ENCODE measurements around the gene FLNC.

Gene FLNC

DNA sequence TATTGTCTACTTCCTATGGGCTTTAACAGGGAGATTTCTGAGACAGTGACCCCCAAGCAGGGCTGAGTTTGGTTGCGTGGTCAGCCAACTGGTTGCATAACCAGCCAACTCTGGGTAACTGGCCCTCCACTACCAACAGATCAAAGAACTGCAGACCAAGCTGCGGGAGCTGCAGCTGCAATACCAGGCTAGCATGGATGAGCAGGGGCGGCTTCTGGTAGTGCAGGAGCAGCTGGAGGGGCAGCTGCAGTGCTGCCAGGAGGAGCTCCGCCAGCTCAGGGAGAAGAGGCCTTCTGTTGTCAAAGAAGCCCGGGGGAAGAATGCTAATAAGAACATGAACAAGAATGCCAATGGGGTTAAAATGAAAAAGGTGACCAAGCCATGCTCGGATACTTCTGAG lies 15.7 kb upstream of the FLNC start:
- Histone ChIP-seq H3K9me2 (replicated peaks; ENCODE audit: control insufficient read depth, low read length) (no peaks in the 10 kb centered on the region), H3K4me1 (ENCODE audit: control insufficient read depth, low read length) (peaks cover 11% of the 10 kb centered on the region), H3K79me2 (ENCODE audit: control insufficient read depth, low read length) (no peaks in the 10 kb centered on the region), H3K36me3 (ENCODE audit: control insufficient read depth, low read length) (peaks cover 5% of the 10 kb centered on the region; the same call in 1 of the 2 replicates), H3K9me3 (ENCODE audit: control insufficient read depth, insufficient read depth, low read length) (no peaks in the 10 kb centered on the region), H3K27ac (ENCODE audit: low read depth, low read length) (no peak overlapping the region), H3K27me3 (ENCODE audit: control insufficient read depth, low read length) (no peaks in the 10 kb centered on the region), H3F3A (ENCODE audit: control insufficient read depth, insufficient read depth) (no peaks in the 10 kb centered on the region; the same call in 1 of the 2 replicates), H4K20me1 (ENCODE audit: control insufficient read depth, insufficient read depth, low read depth, low read length) (no peaks in the 10 kb centered on the region), H3K4me3 (ENCODE audit: low read length) (no peak overlapping the region), H3K4me2 (ENCODE audit: low read length) (no peak overlapping the region)
- TF ChIP-seq EZH2phosphoT487 (IDR thresholded peaks at IDR 0.05; ENCODE audit: borderline replicate concordance, low read length) = no peak
- TF ChIP-seq, protein P1, sequence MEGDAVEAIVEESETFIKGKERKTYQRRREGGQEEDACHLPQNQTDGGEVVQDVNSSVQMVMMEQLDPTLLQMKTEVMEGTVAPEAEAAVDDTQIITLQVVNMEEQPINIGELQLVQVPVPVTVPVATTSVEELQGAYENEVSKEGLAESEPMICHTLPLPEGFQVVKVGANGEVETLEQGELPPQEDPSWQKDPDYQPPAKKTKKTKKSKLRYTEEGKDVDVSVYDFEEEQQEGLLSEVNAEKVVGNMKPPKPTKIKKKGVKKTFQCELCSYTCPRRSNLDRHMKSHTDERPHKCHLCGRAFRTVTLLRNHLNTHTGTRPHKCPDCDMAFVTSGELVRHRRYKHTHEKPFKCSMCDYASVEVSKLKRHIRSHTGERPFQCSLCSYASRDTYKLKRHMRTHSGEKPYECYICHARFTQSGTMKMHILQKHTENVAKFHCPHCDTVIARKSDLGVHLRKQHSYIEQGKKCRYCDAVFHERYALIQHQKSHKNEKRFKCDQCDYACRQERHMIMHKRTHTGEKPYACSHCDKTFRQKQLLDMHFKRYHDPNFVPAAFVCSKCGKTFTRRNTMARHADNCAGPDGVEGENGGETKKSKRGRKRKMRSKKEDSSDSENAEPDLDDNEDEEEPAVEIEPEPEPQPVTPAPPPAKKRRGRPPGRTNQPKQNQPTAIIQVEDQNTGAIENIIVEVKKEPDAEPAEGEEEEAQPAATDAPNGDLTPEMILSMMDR (IDR thresholded peaks at IDR 0.05; ENCODE audit: low read depth, low read length, poor library complexity, severe bottlenecking) = no peak

GRCh38 chr7:128815289-128815942 lies 14.8 kb upstream of the FLNC start:
- TF ChIP-seq, protein P1 (IDR thresholded peaks at IDR 0.05; ENCODE audit: low read depth, low read length, poor library complexity, severe bottlenecking) = no peak
- TF ChIP-seq EZH2phosphoT487 (IDR thresholded peaks at IDR 0.05; ENCODE audit: borderline replicate concordance, low read length) = no peak
- Histone ChIP-seq H3K9me3 (ENCODE audit: control insufficient read depth, insufficient read depth, low read length) (no peaks in the 10 kb centered on the region), H3K27ac (ENCODE audit: low read depth, low read length) (no peak overlapping the region), H3K79me2 (ENCODE audit: control insufficient read depth, low read length) (no peaks in the 10 kb centered on the region), H3K36me3 (ENCODE audit: control insufficient read depth, low read length) (peaks cover under 1% of the 10 kb centered on the region; the same call in 1 of the 2 replicates), H3K4me2 (ENCODE audit: low read length) (no peak overlapping the region), H3K27me3 (ENCODE audit: control insufficient read depth, low read length) (no peaks in the 10 kb centered on the region), H3K4me3 (ENCODE audit: low read length) (no peak overlapping the region), H4K20me1 (ENCODE audit: control insufficient read depth, insufficient read depth, low read depth, low read length) (no peaks in the 10 kb centered on the region), H3F3A (ENCODE audit: control insufficient read depth, insufficient read depth) (peaks cover 4% of the 10 kb centered on the region), H3K4me1 (ENCODE audit: control insufficient read depth, low read length) (peaks cover 15% of the 10 kb centered on the region), H3K9me2 (replicated peaks; ENCODE audit: control insufficient read depth, low read length) (no peaks in the 10 kb centered on the region)

DNA sequence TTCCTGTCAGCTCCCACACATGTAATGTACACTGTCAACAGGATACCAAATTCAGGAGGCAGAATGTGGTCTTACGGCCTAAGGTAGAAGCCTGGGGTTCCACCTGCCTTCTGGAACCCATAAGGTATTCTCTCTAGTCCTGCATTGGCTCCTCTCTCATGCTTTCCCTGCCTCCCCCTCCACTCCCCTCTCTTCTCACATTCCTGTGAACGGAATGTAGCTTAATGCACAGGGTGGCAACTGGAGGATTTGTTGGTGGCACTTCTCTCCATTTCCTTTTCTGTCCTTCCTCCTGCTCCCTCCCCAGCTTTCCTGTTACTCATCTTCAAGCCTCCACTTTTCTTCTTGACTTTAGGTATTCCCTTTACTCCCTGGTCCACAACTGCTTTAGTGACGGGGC lies 11.5 kb upstream of the FLNC start:
- Histone ChIP-seq H3K79me2 (ENCODE audit: control insufficient read depth, low read length) (no peaks in the 10 kb centered on the region), H3K4me2 (ENCODE audit: low read length) (no peak overlapping the region), H3K27me3 (ENCODE audit: control insufficient read depth, low read length) (no peaks in the 10 kb centered on the region), H3F3A (ENCODE audit: control insufficient read depth, insufficient read depth) (peaks cover 4% of the 10 kb centered on the region), H3K9me3 (ENCODE audit: control insufficient read depth, insufficient read depth, low read length) (no peaks in the 10 kb centered on the region), H3K9me2 (replicated peaks; ENCODE audit: control insufficient read depth, low read length) (no peaks in the 10 kb centered on the region), H3K36me3 (ENCODE audit: control insufficient read depth, low read length) (no peaks in the 10 kb centered on the region), H3K27ac (ENCODE audit: low read depth, low read length) (no peak overlapping the region), H4K20me1 (ENCODE audit: control insufficient read depth, insufficient read depth, low read depth, low read length) (no peaks in the 10 kb centered on the region), H3K4me3 (ENCODE audit: low read length) (no peak overlapping the region), H3K4me1 (ENCODE audit: control insufficient read depth, low read length) (peaks cover 15% of the 10 kb centered on the region)
- TF ChIP-seq, protein P1 (IDR thresholded peaks at IDR 0.05; ENCODE audit: low read depth, low read length, poor library complexity, severe bottlenecking) = no peak
- no peak for TF ChIP-seq EZH2phosphoT487 (IDR thresholded peaks at IDR 0.05; ENCODE audit: borderline replicate concordance, low read length)

Measured in DOHH2 (cell line).